Raji (cell line): Measurements from ENCODE around the gene TDRD10.

Experiments
- POLR2A ChIP-seq: IDR thresholded peaks from 2 replicates; pipeline ENCODE4 v1.6.1; 2011; ENCODE audit warnings: low read depth, low read length, control low read depth; ENCODE audit not compliant: insufficient read depth

TDRD10 gene

GRCh38 chr1:154533952-154534844 is 32.2 kb downstream of the TDRD10 start:
- TF ChIP-seq POLR2A: no peak

- TF ChIP-seq POLR2A: no peak
Observed at GRCh38 chr1:154536570-154536969, 34.6 kb downstream of the TDRD10 start.

GRCh38 chr1:154539486-154540483 is 37.8 kb downstream of the TDRD10 start:
- no peak for TF ChIP-seq POLR2A

GRCh38 chr1:154541231-154541630 is 39.2 kb downstream of the TDRD10 start:
- TF ChIP-seq POLR2A: no peak

GRCh38 chr1:154546264-154547063 is 44.4 kb downstream of the TDRD10 start:
- no peak for TF ChIP-seq POLR2A

GRCh38 chr1:154547105-154547732 is 45.2 kb downstream of the TDRD10 start:
- no peak for TF ChIP-seq POLR2A

GRCh38 chr1:154548028-154548427 is 46.0 kb downstream of the TDRD10 start:
- no peak for TF ChIP-seq POLR2A

- TF ChIP-seq POLR2A: no peak
Observed at GRCh38 chr1:154549202-154549770, 47.3 kb downstream of the TDRD10 start.

- TF ChIP-seq POLR2A: no peak
Observed at GRCh38 chr1:154550070-154550469, 48.1 kb downstream of the TDRD10 start.

- TF ChIP-seq POLR2A: no peak
Observed at GRCh38 chr1:154550657-154551056, 48.6 kb downstream of the TDRD10 start.

- no peak for TF ChIP-seq POLR2A
Observed at GRCh38 chr1:154551474-154551873, 49.5 kb downstream of the TDRD10 start.

- TF ChIP-seq POLR2A: no peak
Observed at GRCh38 chr1:154552036-154552435, 50.0 kb downstream of the TDRD10 start.

- no peak for TF ChIP-seq POLR2A
Observed at GRCh38 chr1:154553056-154554030, 51.3 kb downstream of the TDRD10 start.
